K562 (cell line): ENCODE measurements around the gene PTPN11. TPM values are rescaled to one million over a fixed set of nuclear protein-coding genes. Genes with fewer than 3 reads are reported as not detected.

ENCODE experiments used
- CHCHD3 ChIP-seq: fragments of 250-450 bp; sonication (Bioruptor Pico); IDR thresholded peaks from 2 replicates; pipeline ENCODE4 v2.1.2; 2022; ENCODE audit warnings: mild to moderate bottlenecking
- ELF2 ChIP-seq: fragments of 250-450 bp; sonication (Bioruptor Pico); IDR thresholded peaks from 2 replicates; pipeline ENCODE4 v1.5.0; 2021; ENCODE audit warnings: mild to moderate bottlenecking
- GATAD2B ChIP-seq: fragments of 450-650 bp; IDR thresholded peaks from 2 replicates; pipeline ENCODE4 v1.6.1; 2017; ENCODE audit warnings: mild to moderate bottlenecking, borderline replicate concordance
- HCFC1 ChIP-seq: IDR thresholded peaks from 2 replicates; pipeline ENCODE4 v1.6.1; 2012; ENCODE audit warnings: low read depth, low read length, improper control_type of control experiment
- HLTF ChIP-seq: fragments of 450-650 bp; IDR thresholded peaks from 2 replicates; pipeline ENCODE4 v1.6.1; 2016
- HOXB6 ChIP-seq: fragments of 250-450 bp; sonication (Bioruptor Pico); IDR thresholded peaks from 2 replicates; pipeline ENCODE4 v1.5.1; 2022; ENCODE audit warnings: mild to moderate bottlenecking, borderline replicate concordance
- ILK ChIP-seq: fragments of 450-650 bp; IDR thresholded peaks from 2 replicates; pipeline ENCODE4 v1.6.1; 2016; ENCODE audit warnings: missing genetic modification characterization, low read depth, mild to moderate bottlenecking, missing compliant biosample characterization, moderate library complexity, borderline replicate concordance
- JUND ChIP-seq, 2 experiments: IDR thresholded peaks; 2 replicates in 1 of 2; 3 replicates in 1 of 2; pipeline ENCODE4 v1.6.1; 2011; ENCODE audit warnings: borderline replicate concordance in 2 of 2, low read depth in 2 of 2, low read length in 2 of 2, improper control_type of control experiment in 1 of 2, missing biosample characterization in 1 of 2, missing genetic modification characterization in 1 of 2, missing genetic modification reagents in 1 of 2
- MNT ChIP-seq, 2 experiments: fragments of 450-650 bp; conservative IDR thresholded peaks; 2 replicates each; pipeline ENCODE4 v1.6.1; 2017; ENCODE audit warnings: mild to moderate bottlenecking in 2 of 2, moderate library complexity in 2 of 2
- MTA2 ChIP-seq: fragments of 450-650 bp; IDR thresholded peaks from 2 replicates; pipeline ENCODE4 v1.6.1; 2016; ENCODE audit warnings: low read depth
- PBX2 ChIP-seq, 2 experiments: IDR thresholded peaks in 1 of 2; conservative IDR thresholded peaks in 1 of 2; 2 replicates each; pipeline ENCODE4 v1.6.1; 2016; ENCODE audit warnings: low read depth in 2 of 2, mild to moderate bottlenecking in 1 of 2, missing compliant biosample characterization in 1 of 2, missing genetic modification characterization in 1 of 2, moderate library complexity in 1 of 2
- RHOXF2B ChIP-seq: fragments of 250-450 bp; sonication (Bioruptor Pico); conservative IDR thresholded peaks from 2 replicates; pipeline ENCODE4 v1.5.1; 2021
- RNF2 ChIP-seq: sonication (generic); IDR thresholded peaks from 2 replicates; pipeline ENCODE4 v1.6.1; 2016
- SRF ChIP-seq, 2 experiments: fragments of 250-450, 450-650 bp in 1 of 2; sonication (Bioruptor Pico) in 1 of 2; sonication (generic) in 1 of 2; formaldehyde crosslinking; IDR thresholded peaks; 2 replicates each; pipeline versions ENCODE4 v1.5.0 to v1.5.1; 2020 to 2022; ENCODE audit warnings: mild to moderate bottlenecking in 1 of 2, missing genetic modification reagents in 1 of 2
- SRSF7 ChIP-seq: fragments of 200-400 bp; formaldehyde crosslinking; optimal IDR thresholded peaks from 2 replicates; pipeline ENCODE3; 2017; ENCODE audit warnings: mild to moderate bottlenecking, low read depth, low read length
- TEAD4 ChIP-seq, 2 experiments: sonication (generic) in 1 of 2; formaldehyde crosslinking in 1 of 2; IDR thresholded peaks; 2 replicates each; pipeline versions ENCODE4 v1.6.1 to v1.8.0; 2012 to 2022; ENCODE audit warnings: borderline replicate concordance in 1 of 2, inconsistent platforms in 1 of 2, low read length in 1 of 2, mild to moderate bottlenecking in 1 of 2, missing genetic modification reagents in 1 of 2
- XRCC3 ChIP-seq: fragments of 450-650 bp; IDR thresholded peaks from 2 replicates; pipeline ENCODE4 v1.6.1; 2017; ENCODE audit warnings: mild to moderate bottlenecking, moderate library complexity
- ZC3H8 ChIP-seq: fragments of 450-650 bp; IDR thresholded peaks from 2 replicates; pipeline ENCODE4 v1.6.1; 2017
- ZFX ChIP-seq: sonication (generic); formaldehyde crosslinking; IDR thresholded peaks from 2 replicates; pipeline ENCODE4 v1.8.0; 2022; ENCODE audit warnings: mild to moderate bottlenecking, missing genetic modification reagents, moderate library complexity
- ZNF280B ChIP-seq: fragments of 250-450 bp; sonication (Bioruptor Pico); IDR thresholded peaks from 2 replicates; pipeline ENCODE4 v1.5.1; 2021; ENCODE audit warnings: mild to moderate bottlenecking
- ZNF445 ChIP-seq: fragments of 250-450 bp; sonication (Bioruptor Pico); IDR thresholded peaks from 2 replicates; pipeline ENCODE4 v1.4.0; 2020; ENCODE audit warnings: low read depth, mild to moderate bottlenecking, moderate library complexity
- ZNF717 ChIP-seq: fragments of 250-450 bp; sonication (Bioruptor Pico); IDR thresholded peaks from 2 replicates; pipeline ENCODE4 v1.5.0; 2021
- ZNF76 ChIP-seq: fragments of 250-450 bp; sonication (Bioruptor Pico); IDR thresholded peaks from 2 replicates; pipeline ENCODE4 v1.4.0; 2020; ENCODE audit warnings: mild to moderate bottlenecking, moderate library complexity, borderline replicate concordance
- ZNF764 ChIP-seq: fragments of 250-450 bp; sonication (Bioruptor Pico); IDR thresholded peaks from 2 replicates; pipeline ENCODE4 v1.4.0; 2020; ENCODE audit warnings: low read depth, mild to moderate bottlenecking, moderate library complexity
- polyA plus RNA-seq, 8 experiments: library from polyadenylated mRNA; depleted of rRNA in 4 of 8; stranded (reverse) in 5 of 8; unstranded in 3 of 8; fragments of >200 nt; fragmentation: Nextera tagmentation in 2 of 8; fragmentation: Illumina TruSeq in 1 of 8; extraction: Ambion mirVana in 2 of 8; extraction: Trizol in 1 of 8; gene quantifications; 2 replicates each; pipeline versions ENCODE4 v1.2.1 to v1.2.3, GENCODE V29; 2011 to 2014; ENCODE audit warnings: inconsistent platforms in 1 of 8, missing spikeins in 1 of 8
- total RNA-seq, 7 experiments: library from RNA; depleted of rRNA in 6 of 7; stranded (reverse); fragments of >200 nt in 6 of 7; fragmentation: Illumina TruSeq in 2 of 7; extraction: Trizol in 2 of 7; gene quantifications; 2 replicates each; pipeline versions ENCODE4 v1.2.1 to v1.2.3, GENCODE V29; 2011 to 2021; ENCODE audit warnings: low replicate concordance in 1 of 7

Gene PTPN11
- total and polyA plus RNA-seq, 9 of the 15 experiments (the other 6 are each of a cell fraction or from before 2014, with no cell fraction given) = 22.5 to 126 (median 79.7) TPM

GRCh38 chr12:112418608-112419296, at the start of gene PTPN11 (continued):
- TF ChIP-seq GATAD2B = peak; percentile 79
- no peak for TF ChIP-seq ZNF764 (CRISPR knock-in tag)
- no peak for TF ChIP-seq SRF (CRISPR knock-in tag; IDR thresholded peaks at IDR 0.05)
- TF ChIP-seq HOXB6 = no peak
- TF ChIP-seq ZNF717 (CRISPR knock-in tag) = no peak
- TF ChIP-seq ELF2 (CRISPR knock-in tag) = peak; percentile 99
- no peak for TF ChIP-seq MTA2
- TF ChIP-seq SRSF7 = no peak
- TF ChIP-seq ZC3H8 = no peak
- no peak for TF ChIP-seq RNF2
- TF ChIP-seq ZNF76 (CRISPR knock-in tag) = no peak
- no peak for TF ChIP-seq PBX2 (CRISPR knock-in tag; IDR thresholded peaks at IDR 0.05; ENCODE audit: low read depth)
- TF ChIP-seq PBX2 (tag; conservative IDR thresholded peaks at IDR 0.05; ENCODE audit: low read depth) = no peak
- no peak for TF ChIP-seq ILK
- TF ChIP-seq HLTF = no peak
- TF ChIP-seq ZNF445 (CRISPR knock-in tag) = no peak
- TF ChIP-seq CHCHD3 (CRISPR knock-in tag) = no peak
- peak; percentile 97 for TF ChIP-seq ZFX
- no peak for TF ChIP-seq ZNF280B (CRISPR knock-in tag)
- peak; percentile 48 to 83 for TF ChIP-seq MNT (conservative IDR thresholded peaks at IDR 0.05)
- peak; percentile 88 for TF ChIP-seq HCFC1
- peak; percentile 37 for TF ChIP-seq JUND (IDR thresholded peaks at IDR 0.05; ENCODE audit: borderline replicate concordance, low read depth, low read length)
- TF ChIP-seq JUND (tag; IDR thresholded peaks at IDR 0.05; ENCODE audit: borderline replicate concordance, low read depth, low read length) = no peak; the same call in 2 of the 3 replicates
- no peak for TF ChIP-seq RHOXF2B (CRISPR knock-in tag)
- no peak for TF ChIP-seq TEAD4 (IDR thresholded peaks at IDR 0.05; ENCODE audit: low read length)
- no peak for TF ChIP-seq TEAD4 (CRISPR knock-in tag; IDR thresholded peaks at IDR 0.05; ENCODE audit: borderline replicate concordance)
- no peak for TF ChIP-seq XRCC3
